ENCODE data around the gene ARHGEF2.

Gene ARHGEF2

GRCh38 chr1:156024801-156025200 lies 46.5 kb upstream of the ARHGEF2 start:
- Histone ChIP-seq H3K4me3 (replicated peaks; ENCODE audit: insufficient read depth, low read length) (no peak overlapping the region), H3K27ac (replicated peaks) (no peak overlapping the region), H3K27me3 (ENCODE audit: insufficient read depth, poor library complexity, severe bottlenecking) (no peaks in the 10 kb centered on the region)
- no peak for DNase-seq (ENCODE audit: low read depth in 1 of 2, low spot score in 1 of 2)
- TF ChIP-seq GABPA (IDR thresholded peaks at IDR 0.05; ENCODE audit: low read depth) (no peak), REST (IDR thresholded peaks at IDR 0.05; ENCODE audit: insufficient replicate concordance, low read depth) (no peak), SPI1 (IDR thresholded peaks at IDR 0.05; ENCODE audit: borderline replicate concordance, low read depth) (no peak), POLR2AphosphoS5 (IDR thresholded peaks at IDR 0.05; ENCODE audit: low read depth) (no peak)
- TF ChIP-seq, protein P1, sequence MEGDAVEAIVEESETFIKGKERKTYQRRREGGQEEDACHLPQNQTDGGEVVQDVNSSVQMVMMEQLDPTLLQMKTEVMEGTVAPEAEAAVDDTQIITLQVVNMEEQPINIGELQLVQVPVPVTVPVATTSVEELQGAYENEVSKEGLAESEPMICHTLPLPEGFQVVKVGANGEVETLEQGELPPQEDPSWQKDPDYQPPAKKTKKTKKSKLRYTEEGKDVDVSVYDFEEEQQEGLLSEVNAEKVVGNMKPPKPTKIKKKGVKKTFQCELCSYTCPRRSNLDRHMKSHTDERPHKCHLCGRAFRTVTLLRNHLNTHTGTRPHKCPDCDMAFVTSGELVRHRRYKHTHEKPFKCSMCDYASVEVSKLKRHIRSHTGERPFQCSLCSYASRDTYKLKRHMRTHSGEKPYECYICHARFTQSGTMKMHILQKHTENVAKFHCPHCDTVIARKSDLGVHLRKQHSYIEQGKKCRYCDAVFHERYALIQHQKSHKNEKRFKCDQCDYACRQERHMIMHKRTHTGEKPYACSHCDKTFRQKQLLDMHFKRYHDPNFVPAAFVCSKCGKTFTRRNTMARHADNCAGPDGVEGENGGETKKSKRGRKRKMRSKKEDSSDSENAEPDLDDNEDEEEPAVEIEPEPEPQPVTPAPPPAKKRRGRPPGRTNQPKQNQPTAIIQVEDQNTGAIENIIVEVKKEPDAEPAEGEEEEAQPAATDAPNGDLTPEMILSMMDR (IDR thresholded peaks at IDR 0.05; ENCODE audit: insufficient read depth, low read length) = no peak

GRCh38 chr1:156021954-156022353 lies 43.6 kb upstream of the ARHGEF2 start:
- Histone ChIP-seq H3K27me3 (ENCODE audit: insufficient read depth, poor library complexity, severe bottlenecking) (no peaks in the 10 kb centered on the region), H3K27ac (replicated peaks) (no peak overlapping the region), H3K4me3 (replicated peaks; ENCODE audit: insufficient read depth, low read length) (no peak overlapping the region)
- TF ChIP-seq SPI1 (IDR thresholded peaks at IDR 0.05; ENCODE audit: borderline replicate concordance, low read depth) (no peak), GABPA (IDR thresholded peaks at IDR 0.05; ENCODE audit: low read depth) (no peak), REST (IDR thresholded peaks at IDR 0.05; ENCODE audit: insufficient replicate concordance, low read depth) (no peak), POLR2AphosphoS5 (IDR thresholded peaks at IDR 0.05; ENCODE audit: low read depth) (no peak)
- TF ChIP-seq, protein P1 (IDR thresholded peaks at IDR 0.05; ENCODE audit: insufficient read depth, low read length) = no peak
- DNase-seq (ENCODE audit: low read depth in 1 of 2, low spot score in 1 of 2) = no peak

DNA sequence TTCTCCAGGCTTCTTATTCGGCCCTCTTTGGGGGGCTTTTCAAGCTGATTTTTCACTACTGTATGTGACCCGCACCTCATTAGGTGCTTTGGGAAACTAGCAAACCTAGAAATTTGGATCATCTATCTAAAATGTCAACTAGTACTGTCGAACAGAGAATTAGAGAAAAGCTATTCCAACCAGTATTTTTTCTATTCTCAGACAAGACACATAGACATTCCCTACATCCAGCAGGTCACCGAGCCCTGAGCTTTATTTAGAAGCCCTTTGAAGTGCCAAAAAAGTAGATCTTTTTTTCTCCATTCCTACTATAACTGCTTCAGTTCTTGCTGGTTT lies 42.7 kb upstream of the ARHGEF2 start:
- H3K27ac ChIP-seq (replicated peaks) = no peak overlapping the region
- TF ChIP-seq POLR2AphosphoS5 (IDR thresholded peaks at IDR 0.05; ENCODE audit: low read depth) = no peak
- H3K4me3 ChIP-seq (replicated peaks; ENCODE audit: insufficient read depth, low read length) = peak overlapping the region; percentile 95; the same call in 1 of the 2 replicates
- no peak for DNase-seq (ENCODE audit: low read depth in 1 of 2, low spot score in 1 of 2)
- H3K27me3 ChIP-seq (ENCODE audit: insufficient read depth, poor library complexity, severe bottlenecking) = no peaks in the 10 kb centered on the region

DNA sequence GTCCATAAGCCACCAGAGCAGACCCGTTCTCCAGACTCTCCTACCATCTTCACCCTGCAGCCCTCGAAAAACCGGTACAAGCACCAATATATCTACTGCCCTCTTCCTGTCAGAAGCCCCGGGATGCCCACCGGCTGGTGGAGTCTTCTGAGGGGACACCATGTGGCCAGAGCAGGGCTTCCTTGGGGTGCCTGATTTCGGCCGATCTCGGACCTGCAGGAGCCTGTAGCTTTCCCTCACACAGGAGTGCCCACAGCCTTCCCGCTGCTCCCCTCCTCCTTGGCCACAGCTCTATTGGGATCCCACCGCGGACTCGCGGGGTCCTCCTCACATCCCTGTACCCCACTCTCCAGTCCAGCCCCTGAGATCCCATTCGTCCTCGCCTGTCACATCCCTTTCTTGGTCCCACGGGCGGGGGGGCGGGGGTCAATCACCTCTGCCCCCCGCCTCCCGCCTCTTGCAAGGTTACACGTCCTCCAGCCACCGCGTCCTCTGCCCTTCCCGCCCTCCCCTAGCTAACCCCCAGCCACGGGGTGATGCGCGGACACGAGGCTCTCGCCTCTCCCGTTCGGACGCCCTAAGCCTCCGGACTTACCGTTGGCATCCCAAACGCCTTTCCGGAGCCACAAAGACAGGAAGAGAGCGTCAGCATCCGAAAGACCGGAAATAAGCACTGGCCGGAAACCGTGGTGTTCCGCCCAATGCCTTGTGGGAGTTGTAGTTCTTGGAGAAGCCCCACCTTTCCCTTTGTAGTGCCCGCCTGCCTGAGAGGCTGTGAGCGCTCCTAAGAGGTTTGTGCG lies 42.1 kb upstream of the ARHGEF2 start, which contains the start of gene SSR2:
Gene SSR2, minus strand, starts transcription at position 659 of the 800 bp plus-strand sequence. CDS start 784 bp downstream, outside the sequence.
- peak within 1 kb of the TSS; percentile 72 for H3K27ac ChIP-seq (replicated peaks)
- DNase-seq (ENCODE audit: low read depth in 1 of 2, low spot score in 1 of 2) = peak; percentile 93 to 94
- H3K4me3 ChIP-seq (replicated peaks; ENCODE audit: insufficient read depth, low read length) = peak within 1 kb of the TSS; percentile 95
- H3K27me3 ChIP-seq (ENCODE audit: insufficient read depth, poor library complexity, severe bottlenecking) = no peaks in the 10 kb centered on the region
- TF ChIP-seq POLR2AphosphoS5 (IDR thresholded peaks at IDR 0.05; ENCODE audit: low read depth) (peak; percentile 77; the same call in 1 of the 2 replicates), GABPA (IDR thresholded peaks at IDR 0.05; ENCODE audit: low read depth) (peak; percentile 94)
- TF ChIP-seq, protein P1 (IDR thresholded peaks at IDR 0.05; ENCODE audit: insufficient read depth, low read length) = no peak
